Measurements from ENCODE around the gene TUG1. TPM values are rescaled to one million over a fixed set of nuclear protein-coding genes. Genes with fewer than 3 reads are reported as not detected.

Gene TUG1
- polyA plus RNA-seq, 3 donors: 9.9 to 81.3 (median 13.9) TPM

DNA sequence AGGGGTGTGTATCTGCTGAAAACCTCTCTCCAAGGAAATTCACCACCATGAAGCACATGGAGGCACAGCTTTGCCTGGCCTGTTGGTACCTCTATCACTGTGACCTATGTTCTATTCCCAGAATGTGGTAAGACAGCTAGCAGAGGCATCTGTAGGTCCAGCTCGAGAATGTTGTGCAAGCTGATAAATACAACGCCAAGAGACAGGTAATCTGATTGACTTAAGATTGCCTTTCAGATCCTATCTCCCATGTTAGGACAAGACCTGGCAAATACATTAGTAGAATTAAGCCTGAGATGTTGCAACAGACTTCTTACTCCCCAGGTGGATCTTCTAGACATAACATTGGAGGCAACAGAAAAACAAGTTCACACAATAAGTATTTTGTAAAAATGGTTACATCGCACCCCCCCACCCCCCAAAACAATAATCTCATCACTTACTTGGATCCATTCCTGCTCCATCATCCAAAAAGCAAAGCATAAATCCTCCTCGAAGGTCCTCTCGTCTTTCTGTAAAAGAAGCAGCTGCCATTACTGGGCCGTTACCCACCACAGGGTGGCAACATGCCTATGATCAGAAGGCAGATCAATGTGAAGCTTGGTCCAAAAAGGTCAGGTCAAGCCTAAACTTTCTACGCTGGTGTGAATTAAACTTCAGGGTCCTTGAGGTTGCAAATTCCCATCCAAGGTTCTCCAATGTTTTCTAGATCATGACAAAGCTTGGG is 19.0 kb upstream of the TUG1 start:
- DNase-seq: no peak
- no peak overlapping the region for H2AFZ ChIP-seq (ENCODE audit: insufficient read depth, low read depth, low read length, poor library complexity, severe bottlenecking)
- intact Hi-C loops (cut with micrococcal nuclease): loop anchor here (5.0 kb wide), 2 partner anchors 132 to 137 kb away; partner anchors contain the start of gene SMTN (in 1 of the 2)
- no peaks in the 10 kb centered on the region for H3K9me3 ChIP-seq (replicated peaks in 1 of 2; ENCODE audit: control insufficient read depth in 1 of 2, insufficient read depth in 1 of 2, low read length in 2 of 2)
- no peaks in the 10 kb centered on the region for H3K27me3 ChIP-seq (ENCODE audit: control insufficient read depth in 2 of 2, insufficient read depth in 2 of 2, low read length in 2 of 2)
- TF ChIP-seq, protein P1, sequence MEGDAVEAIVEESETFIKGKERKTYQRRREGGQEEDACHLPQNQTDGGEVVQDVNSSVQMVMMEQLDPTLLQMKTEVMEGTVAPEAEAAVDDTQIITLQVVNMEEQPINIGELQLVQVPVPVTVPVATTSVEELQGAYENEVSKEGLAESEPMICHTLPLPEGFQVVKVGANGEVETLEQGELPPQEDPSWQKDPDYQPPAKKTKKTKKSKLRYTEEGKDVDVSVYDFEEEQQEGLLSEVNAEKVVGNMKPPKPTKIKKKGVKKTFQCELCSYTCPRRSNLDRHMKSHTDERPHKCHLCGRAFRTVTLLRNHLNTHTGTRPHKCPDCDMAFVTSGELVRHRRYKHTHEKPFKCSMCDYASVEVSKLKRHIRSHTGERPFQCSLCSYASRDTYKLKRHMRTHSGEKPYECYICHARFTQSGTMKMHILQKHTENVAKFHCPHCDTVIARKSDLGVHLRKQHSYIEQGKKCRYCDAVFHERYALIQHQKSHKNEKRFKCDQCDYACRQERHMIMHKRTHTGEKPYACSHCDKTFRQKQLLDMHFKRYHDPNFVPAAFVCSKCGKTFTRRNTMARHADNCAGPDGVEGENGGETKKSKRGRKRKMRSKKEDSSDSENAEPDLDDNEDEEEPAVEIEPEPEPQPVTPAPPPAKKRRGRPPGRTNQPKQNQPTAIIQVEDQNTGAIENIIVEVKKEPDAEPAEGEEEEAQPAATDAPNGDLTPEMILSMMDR (IDR thresholded peaks at IDR 0.05): no peak
- no peak overlapping the region for H3K9ac ChIP-seq (ENCODE audit: insufficient read depth, low read length, poor library complexity, severe bottlenecking)
- WGBS (ENCODE audit: insufficient coverage): 87% methylated on average over 3 of the region's 7 CpGs
- no peak overlapping the region for H3K4me3 ChIP-seq (replicated peaks in 1 of 3; ENCODE audit: low read depth in 2 of 3, low read length in 3 of 3)
- H3K4me2 ChIP-seq (replicated peaks; ENCODE audit: extremely low read depth, low read length, poor library complexity, severe bottlenecking): no peak overlapping the region
- Mint-ChIP-seq H3K36me3 (peaks cover 50 to 54% of the 10 kb centered on the region in 2 donors), H3K4me3 (no peak overlapping the region), H3K9me3 (no peaks in the 10 kb centered on the region), H3K27ac (peak overlapping the region in 1 of 7 donors; percentile 37), H3K4me1 (peaks cover 2% of the 10 kb centered on the region), H3K27me3 (ENCODE audit: low read depth in 3 of 3) (peaks cover 0 to under 1% (median 0%) of the 10 kb centered on the region in 3 donors)
- H3K36me3 ChIP-seq (replicated peaks in 1 of 2; ENCODE audit: control insufficient read depth in 1 of 2, insufficient read depth in 2 of 2, low read length in 2 of 2): peaks cover 46 to 90% of the 10 kb centered on the region in 2 donors
- H3K4me1 ChIP-seq (ENCODE audit: control insufficient read depth in 1 of 2, insufficient read depth in 2 of 2, low read length in 2 of 2): no peaks in the 10 kb centered on the region
- no peak overlapping the region for H3K27ac ChIP-seq (ENCODE audit: low read depth in 1 of 2, low read length in 2 of 2)
- no peaks in the 10 kb centered on the region for H3K79me2 ChIP-seq (ENCODE audit: insufficient read depth, low read length)
- no peaks in the 10 kb centered on the region for H4K20me1 ChIP-seq (ENCODE audit: insufficient read depth, low read length)

DNA sequence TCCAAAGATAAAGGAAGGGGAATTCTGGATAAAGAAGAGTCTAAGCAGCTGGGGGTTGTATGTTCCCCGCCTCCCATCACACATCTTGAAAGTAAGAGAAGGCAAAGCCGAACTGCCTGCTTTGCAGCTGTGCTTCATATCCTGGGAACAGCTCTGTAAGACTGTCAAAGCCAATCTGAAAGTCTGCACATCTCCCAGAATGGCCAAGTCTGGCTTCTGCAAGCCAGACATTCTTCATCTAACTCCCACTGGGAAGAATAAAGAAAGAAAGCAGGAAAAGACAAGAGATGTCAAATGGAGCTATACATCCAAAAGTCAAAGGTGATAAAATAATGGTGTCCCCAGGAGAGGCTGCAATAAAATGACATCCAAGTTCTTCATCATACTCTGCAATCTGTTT is 15.9 kb upstream of the TUG1 start:
- Mint-ChIP-seq H3K27me3 (ENCODE audit: low read depth in 3 of 3) (no peaks in the 10 kb centered on the region), H3K9me3 (no peaks in the 10 kb centered on the region), H3K4me1 (peaks cover 2% of the 10 kb centered on the region), H3K36me3 (peaks cover 48 to 65% of the 10 kb centered on the region in 2 donors), H3K27ac (no peak overlapping the region), H3K4me3 (no peak overlapping the region)
- Histone ChIP-seq H3K4me2 (replicated peaks; ENCODE audit: extremely low read depth, low read length, poor library complexity, severe bottlenecking) (no peak overlapping the region), H3K27me3 (ENCODE audit: control insufficient read depth in 2 of 2, insufficient read depth in 2 of 2, low read length in 2 of 2) (no peaks in the 10 kb centered on the region), H3K4me1 (ENCODE audit: control insufficient read depth in 1 of 2, insufficient read depth in 2 of 2, low read length in 2 of 2) (no peaks in the 10 kb centered on the region), H3K4me3 (replicated peaks in 1 of 3; ENCODE audit: low read depth in 2 of 3, low read length in 3 of 3) (no peak overlapping the region), H3K9ac (ENCODE audit: insufficient read depth, low read length, poor library complexity, severe bottlenecking) (no peak overlapping the region), H3K79me2 (ENCODE audit: insufficient read depth, low read length) (no peaks in the 10 kb centered on the region), H3K36me3 (replicated peaks in 1 of 2; ENCODE audit: control insufficient read depth in 1 of 2, insufficient read depth in 2 of 2, low read length in 2 of 2) (peaks cover 33 to 85% of the 10 kb centered on the region in 2 donors), H3K9me3 (replicated peaks in 1 of 2; ENCODE audit: control insufficient read depth in 1 of 2, insufficient read depth in 1 of 2, low read length in 2 of 2) (no peaks in the 10 kb centered on the region), H2AFZ (ENCODE audit: insufficient read depth, low read depth, low read length, poor library complexity, severe bottlenecking) (no peak overlapping the region), H4K20me1 (ENCODE audit: insufficient read depth, low read length) (no peaks in the 10 kb centered on the region), H3K27ac (ENCODE audit: low read depth in 1 of 2, low read length in 2 of 2) (no peak overlapping the region)
- no peak for DNase-seq
- TF ChIP-seq, protein P1 (IDR thresholded peaks at IDR 0.05): no peak
- no CpG with 5 or more reads among the region's 2 CpGs for WGBS (ENCODE audit: insufficient coverage)
- intact Hi-C loops (cut with micrococcal nuclease): no loop called here

All from CD14-positive monocyte (primary cell).